Measurements from ENCODE around the gene PPM1N.

- TF ChIP-seq, protein P1, sequence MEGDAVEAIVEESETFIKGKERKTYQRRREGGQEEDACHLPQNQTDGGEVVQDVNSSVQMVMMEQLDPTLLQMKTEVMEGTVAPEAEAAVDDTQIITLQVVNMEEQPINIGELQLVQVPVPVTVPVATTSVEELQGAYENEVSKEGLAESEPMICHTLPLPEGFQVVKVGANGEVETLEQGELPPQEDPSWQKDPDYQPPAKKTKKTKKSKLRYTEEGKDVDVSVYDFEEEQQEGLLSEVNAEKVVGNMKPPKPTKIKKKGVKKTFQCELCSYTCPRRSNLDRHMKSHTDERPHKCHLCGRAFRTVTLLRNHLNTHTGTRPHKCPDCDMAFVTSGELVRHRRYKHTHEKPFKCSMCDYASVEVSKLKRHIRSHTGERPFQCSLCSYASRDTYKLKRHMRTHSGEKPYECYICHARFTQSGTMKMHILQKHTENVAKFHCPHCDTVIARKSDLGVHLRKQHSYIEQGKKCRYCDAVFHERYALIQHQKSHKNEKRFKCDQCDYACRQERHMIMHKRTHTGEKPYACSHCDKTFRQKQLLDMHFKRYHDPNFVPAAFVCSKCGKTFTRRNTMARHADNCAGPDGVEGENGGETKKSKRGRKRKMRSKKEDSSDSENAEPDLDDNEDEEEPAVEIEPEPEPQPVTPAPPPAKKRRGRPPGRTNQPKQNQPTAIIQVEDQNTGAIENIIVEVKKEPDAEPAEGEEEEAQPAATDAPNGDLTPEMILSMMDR (IDR thresholded peaks at IDR 0.05): no peak
- TF ChIP-seq POLR2AphosphoS5 (IDR thresholded peaks at IDR 0.05) (no peak), POLR2A (IDR thresholded peaks at IDR 0.05) (no peak)
Measured at GRCh38 chr19:45512881-45513483, 14.7 kb downstream of the PPM1N start.
